Keratinocyte (primary cell): ENCODE measurements around the gene TFG.

Experiments
- EZH2 ChIP-seq: IDR thresholded peaks from one replicate; pipeline ENCODE4 v1.6.1; 2012; ENCODE audit warnings: inconsistent platforms, mild to moderate bottlenecking, low read length, moderate library complexity
- TF ChIP-seq, protein P1 (sequence below), 3 experiments: IDR thresholded peaks in 1 of 3; conservative IDR thresholded peaks in 1 of 3; optimal IDR thresholded peaks in 1 of 3; 2 replicates in 2 of 3; 3 replicates in 1 of 3; pipeline versions ENCODE3 to v1.5.1; 2011; ENCODE audit warnings: low read length in 3 of 3, mild to moderate bottlenecking in 3 of 3, moderate library complexity in 2 of 3, control low read depth in 1 of 3, inconsistent platforms in 1 of 3; ENCODE audit not compliant: insufficient read depth in 2 of 3; ENCODE audit errors: extremely low read depth in 1 of 3

DNA sequence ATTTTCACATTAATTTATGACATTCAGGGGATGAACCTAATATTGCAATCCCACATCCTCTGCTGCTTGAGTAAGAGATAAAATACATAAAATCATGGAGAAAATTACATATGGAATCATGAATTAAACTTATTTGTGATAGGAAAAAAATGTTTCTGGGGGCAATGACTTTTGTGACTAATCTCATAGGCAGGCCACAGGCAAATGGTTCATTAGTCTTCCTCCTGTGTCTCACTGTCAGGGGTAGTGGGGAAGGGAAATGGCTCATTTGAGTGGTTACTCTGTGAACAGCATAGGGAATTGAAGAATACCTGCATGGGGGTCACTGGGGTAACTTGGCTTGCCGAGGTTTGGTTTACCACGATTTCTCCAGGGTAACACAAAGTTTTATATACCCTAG, 72.0 kb downstream of the TFG start:
- TF ChIP-seq, protein P1, sequence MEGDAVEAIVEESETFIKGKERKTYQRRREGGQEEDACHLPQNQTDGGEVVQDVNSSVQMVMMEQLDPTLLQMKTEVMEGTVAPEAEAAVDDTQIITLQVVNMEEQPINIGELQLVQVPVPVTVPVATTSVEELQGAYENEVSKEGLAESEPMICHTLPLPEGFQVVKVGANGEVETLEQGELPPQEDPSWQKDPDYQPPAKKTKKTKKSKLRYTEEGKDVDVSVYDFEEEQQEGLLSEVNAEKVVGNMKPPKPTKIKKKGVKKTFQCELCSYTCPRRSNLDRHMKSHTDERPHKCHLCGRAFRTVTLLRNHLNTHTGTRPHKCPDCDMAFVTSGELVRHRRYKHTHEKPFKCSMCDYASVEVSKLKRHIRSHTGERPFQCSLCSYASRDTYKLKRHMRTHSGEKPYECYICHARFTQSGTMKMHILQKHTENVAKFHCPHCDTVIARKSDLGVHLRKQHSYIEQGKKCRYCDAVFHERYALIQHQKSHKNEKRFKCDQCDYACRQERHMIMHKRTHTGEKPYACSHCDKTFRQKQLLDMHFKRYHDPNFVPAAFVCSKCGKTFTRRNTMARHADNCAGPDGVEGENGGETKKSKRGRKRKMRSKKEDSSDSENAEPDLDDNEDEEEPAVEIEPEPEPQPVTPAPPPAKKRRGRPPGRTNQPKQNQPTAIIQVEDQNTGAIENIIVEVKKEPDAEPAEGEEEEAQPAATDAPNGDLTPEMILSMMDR (optimal IDR thresholded peaks at IDR 0.05 in 1 of 3, IDR thresholded peaks at IDR 0.05 in 1 of 3, conservative IDR thresholded peaks at IDR 0.05 in 1 of 3; ENCODE audit: extremely low read depth in 1 of 3, insufficient read depth in 2 of 3, low read length in 3 of 3): no peak
- TF ChIP-seq EZH2: no peak
